Astrocyte of the spinal cord (primary cell): ENCODE measurements around the gene PDIA4.

ENCODE experiments used
- DNase-seq: peaks from one replicate; pipeline ENCODE4 v3.0.0; 2011; ENCODE audit warnings: low read depth, low spot score
- H3K4me3 ChIP-seq: 2 replicates; pipeline ENCODE4 v1.5.1; 2011; ENCODE audit warnings: low read depth, mild to moderate bottlenecking, low read length, moderate library complexity
- in situ Hi-C: cut with HindIII; loops from 2 replicates; pipeline ENCODE4 v1.10.0; 2017; ENCODE audit warnings: low sequenced_read_pairs
- TF ChIP-seq, protein P1 (sequence below): IDR thresholded peaks from 2 replicates; pipeline ENCODE4 v1.5.1; 2012; ENCODE audit warnings: low read depth, mild to moderate bottlenecking, low read length, inconsistent platforms

PDIA4 gene

DNA sequence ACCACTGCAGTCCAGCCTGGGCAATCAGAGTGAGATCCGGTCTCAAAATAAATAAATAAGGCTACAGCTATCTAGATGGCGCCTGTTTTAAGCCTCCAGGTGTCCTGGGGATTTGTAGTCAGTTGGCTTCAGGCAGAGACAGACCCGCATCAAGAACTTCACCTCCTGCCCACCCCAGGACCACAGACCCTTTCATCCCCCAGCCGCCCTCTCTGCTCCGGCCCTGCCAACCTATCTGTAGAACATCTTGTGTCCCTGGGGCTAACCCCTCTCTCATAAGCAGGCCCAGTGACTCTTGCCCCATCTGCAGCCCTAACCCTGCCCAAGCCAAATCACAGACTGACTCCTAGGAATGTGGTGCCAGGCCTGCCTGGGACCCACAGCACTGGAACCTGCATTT is 17.9 kb downstream of the PDIA4 start:
- TF ChIP-seq, protein P1, sequence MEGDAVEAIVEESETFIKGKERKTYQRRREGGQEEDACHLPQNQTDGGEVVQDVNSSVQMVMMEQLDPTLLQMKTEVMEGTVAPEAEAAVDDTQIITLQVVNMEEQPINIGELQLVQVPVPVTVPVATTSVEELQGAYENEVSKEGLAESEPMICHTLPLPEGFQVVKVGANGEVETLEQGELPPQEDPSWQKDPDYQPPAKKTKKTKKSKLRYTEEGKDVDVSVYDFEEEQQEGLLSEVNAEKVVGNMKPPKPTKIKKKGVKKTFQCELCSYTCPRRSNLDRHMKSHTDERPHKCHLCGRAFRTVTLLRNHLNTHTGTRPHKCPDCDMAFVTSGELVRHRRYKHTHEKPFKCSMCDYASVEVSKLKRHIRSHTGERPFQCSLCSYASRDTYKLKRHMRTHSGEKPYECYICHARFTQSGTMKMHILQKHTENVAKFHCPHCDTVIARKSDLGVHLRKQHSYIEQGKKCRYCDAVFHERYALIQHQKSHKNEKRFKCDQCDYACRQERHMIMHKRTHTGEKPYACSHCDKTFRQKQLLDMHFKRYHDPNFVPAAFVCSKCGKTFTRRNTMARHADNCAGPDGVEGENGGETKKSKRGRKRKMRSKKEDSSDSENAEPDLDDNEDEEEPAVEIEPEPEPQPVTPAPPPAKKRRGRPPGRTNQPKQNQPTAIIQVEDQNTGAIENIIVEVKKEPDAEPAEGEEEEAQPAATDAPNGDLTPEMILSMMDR: no peak
- in situ Hi-C loops: no loop called here
- H3K4me3 ChIP-seq: no peak overlapping the region
- DNase-seq: no peak

DNA sequence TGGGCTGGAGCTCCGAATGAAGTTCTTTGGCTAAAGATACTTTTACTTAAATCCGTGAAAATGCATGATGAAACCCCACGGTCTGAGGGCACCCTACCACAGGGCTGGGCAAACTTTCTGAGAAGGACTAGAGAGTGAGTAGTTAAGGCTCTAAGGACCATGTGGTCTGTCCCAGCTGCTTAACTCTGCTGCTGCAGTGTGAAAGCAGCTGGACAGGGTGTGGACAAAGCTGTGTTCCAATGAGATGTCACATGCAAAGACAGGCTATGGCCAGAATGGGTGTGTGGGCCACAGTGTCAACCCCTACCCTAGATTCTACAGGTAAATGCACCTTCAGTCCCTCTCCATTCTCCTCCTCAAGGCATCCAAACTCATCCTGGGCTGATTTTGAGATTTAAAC is 18.8 kb downstream of the PDIA4 start:
- TF ChIP-seq, protein P1: no peak
- DNase-seq: no peak
- no peak overlapping the region for H3K4me3 ChIP-seq
- in situ Hi-C loops: no loop called here

DNA sequence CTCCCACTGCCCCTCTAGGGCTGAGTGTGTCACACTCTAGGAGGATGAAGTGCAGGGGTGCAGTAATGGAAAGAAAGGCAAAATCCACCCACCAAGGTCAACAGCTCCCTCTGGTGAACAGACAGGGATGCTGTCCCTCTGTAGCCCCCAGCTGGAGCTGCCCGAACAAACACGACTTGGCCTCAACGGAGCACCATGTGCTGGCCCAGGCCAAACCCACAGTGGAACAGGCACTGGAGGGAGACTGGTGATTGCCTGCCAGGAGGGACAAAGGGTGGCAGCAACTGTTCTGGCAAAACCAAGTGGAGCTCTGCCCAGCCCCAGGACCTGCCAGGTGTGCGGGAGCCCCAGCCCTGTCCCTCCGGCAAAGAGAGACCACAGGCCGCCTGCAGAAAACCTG is 20.7 kb downstream of the PDIA4 start:
- no peak for DNase-seq
- TF ChIP-seq, protein P1: no peak
- H3K4me3 ChIP-seq: no peak overlapping the region
- in situ Hi-C loops: no loop called here

DNA sequence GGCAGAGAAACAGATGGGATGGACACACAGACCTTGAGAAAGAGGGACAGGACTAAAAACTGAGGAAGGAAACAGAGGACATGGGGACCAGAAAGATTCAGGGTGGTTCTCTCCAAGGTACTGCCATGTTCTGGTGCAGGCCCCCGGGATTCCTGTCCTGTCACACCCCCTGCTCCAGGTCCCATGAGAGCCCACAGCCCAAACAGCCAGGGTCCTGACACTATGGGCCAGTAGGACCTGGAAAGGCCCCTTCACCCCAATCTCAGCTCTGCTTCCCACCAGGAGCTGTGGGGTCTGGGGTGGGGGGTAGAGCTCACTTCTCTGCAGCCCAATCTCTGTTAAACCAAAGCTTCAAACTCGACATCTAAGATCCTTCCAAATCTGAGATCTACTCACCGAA is 21.2 kb downstream of the PDIA4 start:
- no peak for DNase-seq
- TF ChIP-seq, protein P1: no peak
- in situ Hi-C loops: no loop called here
- no peak overlapping the region for H3K4me3 ChIP-seq

DNA sequence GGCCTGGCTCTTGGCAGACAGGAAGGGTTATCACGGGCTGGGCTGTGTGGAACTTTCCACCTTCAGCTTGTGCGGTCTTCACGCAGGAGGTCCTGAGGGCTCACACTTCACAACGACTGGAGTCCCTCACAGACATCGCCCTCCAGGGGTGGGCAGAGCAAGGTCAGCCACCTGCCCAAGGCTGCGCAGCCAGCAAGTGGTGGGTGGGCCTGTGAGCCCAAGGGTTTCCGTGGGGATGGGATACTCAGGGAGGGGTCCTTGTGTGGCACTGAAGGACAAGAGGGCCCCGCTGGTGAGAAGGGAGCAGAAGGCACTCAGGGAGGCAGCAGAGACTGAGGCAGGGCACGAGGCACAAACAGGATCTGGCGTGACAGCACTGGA is 22.0 kb downstream of the PDIA4 start:
- DNase-seq: no peak
- in situ Hi-C loops: no loop called here
- H3K4me3 ChIP-seq: no peak overlapping the region
- TF ChIP-seq, protein P1: no peak

DNA sequence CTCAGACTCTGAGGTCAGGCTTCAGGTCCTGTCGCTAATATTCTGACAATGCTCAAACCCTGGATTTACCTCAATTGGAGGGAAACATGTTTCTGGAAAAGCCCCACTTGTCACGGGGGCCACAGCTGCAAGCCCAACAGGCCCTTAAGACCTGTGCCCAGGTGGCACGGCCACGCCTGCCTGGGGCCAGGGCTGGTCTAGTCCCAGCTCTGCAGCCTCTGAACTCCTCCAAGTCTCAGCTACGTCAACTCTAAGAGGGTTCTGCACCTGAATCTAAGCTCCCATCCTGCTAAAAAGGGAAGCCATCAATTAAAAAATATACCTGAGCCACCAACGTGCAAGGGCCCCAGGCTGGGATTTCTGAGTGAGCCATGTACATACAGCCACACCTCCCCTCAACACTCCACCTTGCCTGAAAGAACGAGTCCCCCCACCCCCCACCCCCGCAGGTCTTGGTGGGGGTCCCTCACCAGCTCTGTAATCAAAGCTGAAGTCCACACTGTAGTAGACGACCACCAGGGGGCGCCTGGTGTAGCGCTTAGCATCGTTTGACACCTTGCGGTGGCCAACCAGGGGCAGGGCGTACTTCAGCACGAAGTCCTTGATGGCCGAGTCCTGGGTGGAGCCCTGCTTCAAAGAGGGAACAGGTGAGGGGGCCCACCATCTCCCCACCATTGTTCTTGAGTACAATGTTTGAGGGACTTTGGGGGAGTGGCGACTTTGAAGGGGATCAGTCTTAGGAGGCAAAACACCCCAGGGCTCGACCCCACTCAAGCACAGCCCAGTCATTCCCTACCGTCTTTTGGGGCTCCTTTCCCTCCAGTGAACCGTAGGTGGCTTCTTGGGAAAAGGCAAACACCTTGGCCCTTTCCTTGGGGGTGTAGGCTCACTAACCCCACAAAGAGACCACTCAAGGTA is 22.6 kb downstream of the PDIA4 start:
- H3K4me3 ChIP-seq: no peak overlapping the region
- in situ Hi-C loops: no loop called here
- peak; percentile 63 for DNase-seq
- TF ChIP-seq, protein P1: peak; percentile 81
